Dendritic cell treated with granulocyte-macrophage colony-stimulating factor and Interleukin-4, amounts not matched to agents 40 ng/mL and 50 ng/mL, for 4 days (primary cell): ENCODE data around the gene TMEM63A.

ENCODE experiments used
- H3K27ac Mint-ChIP-seq: one replicate; pipeline ENCODE4 v1.8.0; 2022; ENCODE audit warnings: mild to moderate bottlenecking, mixed read lengths
- H3K27me3 Mint-ChIP-seq: one replicate; pipeline ENCODE4 v1.8.0; 2022; ENCODE audit warnings: mild to moderate bottlenecking, mixed read lengths
- H3K36me3 Mint-ChIP-seq: one replicate; pipeline ENCODE4 v1.8.0; 2022; ENCODE audit warnings: low read depth, mixed read lengths
- H3K4me1 Mint-ChIP-seq: one replicate; pipeline ENCODE4 v1.8.0; 2022; ENCODE audit warnings: low read depth, mixed read lengths
- H3K4me3 Mint-ChIP-seq: one replicate; pipeline ENCODE4 v1.8.0; 2022; ENCODE audit warnings: mild to moderate bottlenecking, moderate library complexity, mixed read lengths
- H3K9me3 Mint-ChIP-seq: one replicate; pipeline ENCODE4 v1.8.0; 2022; ENCODE audit warnings: mixed read lengths
- intact Hi-C: fragments of 100-400 bp; cut with micrococcal nuclease; formaldehyde crosslinking; loops from one replicate; pipeline ENCODE4 v1.15.0; 2022

TMEM63A gene

GRCh38 chr1:225860876-225861441 is 21.2 kb downstream of the TMEM63A start:
- H3K4me3 Mint-ChIP-seq = no peak overlapping the region
- peaks cover 6% of the 10 kb centered on the region for H3K4me1 Mint-ChIP-seq
- H3K9me3 Mint-ChIP-seq = no peaks in the 10 kb centered on the region
- intact Hi-C loops = no loop called here
- H3K27me3 Mint-ChIP-seq = no peaks in the 10 kb centered on the region
- peaks cover 90% of the 10 kb centered on the region for H3K36me3 Mint-ChIP-seq
- H3K27ac Mint-ChIP-seq = no peak overlapping the region

- intact Hi-C loops = no loop called here
- Mint-ChIP-seq H3K4me3 (no peak overlapping the region), H3K4me1 (no peaks in the 10 kb centered on the region), H3K27me3 (no peaks in the 10 kb centered on the region), H3K36me3 (peaks cover 90% of the 10 kb centered on the region), H3K27ac (no peak overlapping the region), H3K9me3 (no peaks in the 10 kb centered on the region)
Measured at GRCh38 chr1:225860107-225860506, 22.1 kb downstream of the TMEM63A start.

- Mint-ChIP-seq H3K36me3 (peaks cover 93% of the 10 kb centered on the region), H3K4me1 (no peaks in the 10 kb centered on the region), H3K27me3 (no peaks in the 10 kb centered on the region), H3K4me3 (no peak overlapping the region), H3K9me3 (no peaks in the 10 kb centered on the region), H3K27ac (no peak overlapping the region)
- intact Hi-C loops = no loop called here
Measured at GRCh38 chr1:225859151-225859550, 23.0 kb downstream of the TMEM63A start.

- Mint-ChIP-seq H3K27me3 (no peaks in the 10 kb centered on the region), H3K27ac (no peak overlapping the region), H3K4me3 (no peak overlapping the region), H3K9me3 (no peaks in the 10 kb centered on the region), H3K36me3 (peaks cover 99% of the 10 kb centered on the region), H3K4me1 (peaks cover 6% of the 10 kb centered on the region)
- intact Hi-C loops = no loop called here
Measured at GRCh38 chr1:225857256-225857655, 24.9 kb downstream of the TMEM63A start.

GRCh38 chr1:225855503-225856300 is 26.5 kb downstream of the TMEM63A start:
- intact Hi-C loops = no loop called here
- H3K36me3 Mint-ChIP-seq = peaks cover 99% of the 10 kb centered on the region
- no peaks in the 10 kb centered on the region for H3K9me3 Mint-ChIP-seq

GRCh38 chr1:225853441-225853840 is 28.7 kb downstream of the TMEM63A start:
- H3K9me3 Mint-ChIP-seq = no peaks in the 10 kb centered on the region
- H3K4me3 Mint-ChIP-seq = no peak overlapping the region
- no peak overlapping the region for H3K27ac Mint-ChIP-seq
- no peaks in the 10 kb centered on the region for H3K27me3 Mint-ChIP-seq
- H3K4me1 Mint-ChIP-seq = peaks cover 28% of the 10 kb centered on the region
- intact Hi-C loops = no loop called here
- H3K36me3 Mint-ChIP-seq = peaks cover 95% of the 10 kb centered on the region

More at GRCh38 chr1:225855503-225856300, 26.5 kb downstream of the TMEM63A start:
- Mint-ChIP-seq H3K27me3 (no peaks in the 10 kb centered on the region), H3K4me1 (peaks cover 12% of the 10 kb centered on the region), H3K4me3 (no peak overlapping the region), H3K27ac (no peak overlapping the region)

GRCh38 chr1:225852413-225853124 is 29.6 kb downstream of the TMEM63A start:
- Mint-ChIP-seq H3K27ac (no peak overlapping the region), H3K27me3 (no peaks in the 10 kb centered on the region), H3K9me3 (no peaks in the 10 kb centered on the region), H3K4me3 (no peak overlapping the region), H3K4me1 (peaks cover 36% of the 10 kb centered on the region), H3K36me3 (peaks cover 95% of the 10 kb centered on the region)
- intact Hi-C loops = no loop called here

GRCh38 chr1:225851805-225852204 is 30.4 kb downstream of the TMEM63A start:
- Mint-ChIP-seq H3K4me3 (no peak overlapping the region), H3K36me3 (peaks cover 95% of the 10 kb centered on the region), H3K27ac (no peak overlapping the region), H3K9me3 (no peaks in the 10 kb centered on the region), H3K27me3 (no peaks in the 10 kb centered on the region), H3K4me1 (peaks cover 39% of the 10 kb centered on the region)
- intact Hi-C loops = no loop called here

- peaks cover 95% of the 10 kb centered on the region for H3K36me3 Mint-ChIP-seq
- H3K4me1 Mint-ChIP-seq = peaks cover 44% of the 10 kb centered on the region
- H3K27ac Mint-ChIP-seq = no peak overlapping the region
Measured at GRCh38 chr1:225850370-225850769, 31.8 kb downstream of the TMEM63A start.

GRCh38 chr1:225849925-225850324 is 32.3 kb downstream of the TMEM63A start:
- H3K4me1 Mint-ChIP-seq = peaks cover 44% of the 10 kb centered on the region
- intact Hi-C loops = loop anchor here (5.0 kb wide), 1 partner anchor 73 kb away; the partner anchor contains the start of gene SRP9
- peaks cover 96% of the 10 kb centered on the region for H3K36me3 Mint-ChIP-seq

More at GRCh38 chr1:225850370-225850769, 31.8 kb downstream of the TMEM63A start:
- intact Hi-C loops = no loop called here
- Mint-ChIP-seq H3K4me3 (no peak overlapping the region), H3K27me3 (no peaks in the 10 kb centered on the region), H3K9me3 (no peaks in the 10 kb centered on the region)

GRCh38 chr1:225848030-225848955 is 33.9 kb downstream of the TMEM63A start:
- peaks cover 44% of the 10 kb centered on the region for H3K4me1 Mint-ChIP-seq
- H3K4me3 Mint-ChIP-seq = no peak overlapping the region
- peaks cover 96% of the 10 kb centered on the region for H3K36me3 Mint-ChIP-seq
- H3K27ac Mint-ChIP-seq = peak overlapping the region; percentile 58
- no peaks in the 10 kb centered on the region for H3K27me3 Mint-ChIP-seq
- intact Hi-C loops = loop anchor here (5.0 kb wide), 1 partner anchor 71 kb away; the partner anchor contains the start of gene SRP9
- H3K9me3 Mint-ChIP-seq = no peaks in the 10 kb centered on the region

More at GRCh38 chr1:225849925-225850324, 32.3 kb downstream of the TMEM63A start:
- Mint-ChIP-seq H3K9me3 (no peaks in the 10 kb centered on the region), H3K4me3 (no peak overlapping the region), H3K27me3 (no peaks in the 10 kb centered on the region), H3K27ac (no peak overlapping the region)

GRCh38 chr1:225847610-225848009 is 34.6 kb downstream of the TMEM63A start:
- no peaks in the 10 kb centered on the region for H3K27me3 Mint-ChIP-seq
- H3K36me3 Mint-ChIP-seq = peaks cover 96% of the 10 kb centered on the region
- no peaks in the 10 kb centered on the region for H3K9me3 Mint-ChIP-seq
- peaks cover 41% of the 10 kb centered on the region for H3K4me1 Mint-ChIP-seq
- no peak overlapping the region for H3K4me3 Mint-ChIP-seq
- peak overlapping the region; percentile 58 for H3K27ac Mint-ChIP-seq
- intact Hi-C loops = loop anchor here (5.0 kb wide), 1 partner anchor 70 kb away; the partner anchor contains the start of gene SRP9
